ENCODE measurements around the gene NAA35.
"Not testable (repeated sequence)": the region's sequence is repeated elsewhere in the genome, so short reads cannot be mapped to it uniquely, and the experiment has no call there.

The NAA35 gene

DNA sequence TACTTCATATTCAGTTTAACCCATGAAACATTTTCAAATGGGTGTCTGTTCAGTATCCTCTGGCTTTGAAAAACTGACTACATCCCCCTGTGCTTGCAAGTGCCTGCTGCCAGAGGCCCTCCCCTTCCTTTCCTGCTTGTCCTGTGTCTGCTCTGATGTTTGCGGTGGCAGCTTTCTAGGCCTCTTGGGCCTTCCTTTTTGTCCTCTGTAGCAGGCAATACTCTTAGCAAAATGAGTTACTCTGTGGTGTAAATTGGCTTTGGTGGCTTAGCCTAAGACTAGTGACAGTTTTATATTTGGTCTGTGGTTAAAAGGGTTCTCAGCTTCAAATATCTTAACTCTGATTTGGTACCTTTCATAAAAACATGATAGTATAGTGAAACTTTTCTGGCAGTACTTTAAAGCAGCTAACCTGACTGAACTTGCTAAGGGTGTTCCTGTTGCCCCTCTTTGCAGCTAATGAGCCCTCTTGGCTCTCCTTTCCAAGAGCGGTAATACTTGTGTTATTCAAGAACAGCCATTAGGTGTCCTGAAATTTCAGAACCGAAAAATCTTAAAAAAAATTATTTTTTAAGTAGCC, 81.8 kb downstream of the NAA35 start:
- DNase-seq = no peak
- intact Hi-C loops (cut with DNase I) = no loop called here

DNA sequence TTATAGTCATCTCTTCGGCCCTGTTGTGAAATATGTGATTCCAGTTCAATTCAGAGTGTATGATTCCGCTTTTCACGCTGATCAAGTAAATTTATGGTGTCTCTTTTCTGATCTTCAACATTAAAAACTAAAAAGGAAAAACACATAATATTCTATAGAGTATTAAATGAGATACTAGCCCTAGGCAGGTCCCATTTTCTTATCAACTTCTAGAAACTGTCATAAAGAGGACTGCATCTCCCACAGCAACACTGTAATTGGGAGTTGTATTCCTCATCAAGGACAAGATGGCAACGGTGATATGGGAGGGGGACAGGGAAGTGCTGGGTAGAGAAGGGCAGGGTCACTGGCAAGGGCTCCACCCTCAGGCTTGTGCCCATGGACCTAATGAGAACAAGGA, 86.8 kb downstream of the NAA35 start:
- intact Hi-C loops (cut with DNase I) = no loop called here
- no peak for DNase-seq

DNA sequence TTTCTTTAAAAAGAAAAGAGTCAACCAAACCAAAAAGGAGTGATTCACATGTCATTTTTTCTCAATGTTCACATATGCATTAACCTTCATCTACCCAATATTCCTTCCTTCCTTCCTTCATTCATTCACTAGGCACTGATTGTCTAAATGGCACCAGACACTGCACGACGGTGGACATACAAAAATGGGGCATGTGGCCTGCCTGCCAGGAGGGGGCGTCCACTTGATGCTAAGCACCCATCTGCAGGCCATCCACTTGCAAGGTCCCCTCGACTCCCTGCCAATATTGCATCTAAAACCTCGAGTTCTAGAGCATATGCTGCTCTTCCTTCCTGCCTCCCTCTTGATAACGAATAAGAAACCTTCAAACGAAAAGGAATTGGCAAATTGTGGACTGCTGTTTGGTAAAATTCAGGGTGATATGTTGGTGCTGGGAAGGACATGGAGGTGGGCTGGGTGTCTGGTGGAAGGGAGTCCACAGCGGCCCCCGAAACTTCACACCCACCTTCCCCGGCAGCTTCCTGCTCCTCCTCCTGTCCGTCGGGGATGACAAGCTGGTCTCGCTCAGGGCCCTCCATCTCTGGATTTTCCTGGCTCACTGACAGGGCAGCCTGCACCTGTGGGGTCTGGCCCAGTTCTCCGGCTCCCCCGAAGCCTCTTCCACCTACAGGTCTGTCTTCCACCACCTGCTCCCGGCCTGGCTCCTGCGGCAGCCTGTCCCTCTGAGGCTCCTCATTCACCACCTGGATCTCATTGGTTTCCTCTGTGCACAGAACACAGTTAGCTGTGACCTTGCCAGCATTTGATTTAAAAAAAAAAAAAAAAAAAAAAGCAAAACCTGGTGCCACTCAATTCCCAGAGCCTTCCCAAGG, 94.2 kb downstream of the NAA35 start:
- intact Hi-C loops (cut with DNase I) = no loop called here
- DNase-seq = peak in 4 of 10 donors; percentile 36 to 87 (median 58)

DNA sequence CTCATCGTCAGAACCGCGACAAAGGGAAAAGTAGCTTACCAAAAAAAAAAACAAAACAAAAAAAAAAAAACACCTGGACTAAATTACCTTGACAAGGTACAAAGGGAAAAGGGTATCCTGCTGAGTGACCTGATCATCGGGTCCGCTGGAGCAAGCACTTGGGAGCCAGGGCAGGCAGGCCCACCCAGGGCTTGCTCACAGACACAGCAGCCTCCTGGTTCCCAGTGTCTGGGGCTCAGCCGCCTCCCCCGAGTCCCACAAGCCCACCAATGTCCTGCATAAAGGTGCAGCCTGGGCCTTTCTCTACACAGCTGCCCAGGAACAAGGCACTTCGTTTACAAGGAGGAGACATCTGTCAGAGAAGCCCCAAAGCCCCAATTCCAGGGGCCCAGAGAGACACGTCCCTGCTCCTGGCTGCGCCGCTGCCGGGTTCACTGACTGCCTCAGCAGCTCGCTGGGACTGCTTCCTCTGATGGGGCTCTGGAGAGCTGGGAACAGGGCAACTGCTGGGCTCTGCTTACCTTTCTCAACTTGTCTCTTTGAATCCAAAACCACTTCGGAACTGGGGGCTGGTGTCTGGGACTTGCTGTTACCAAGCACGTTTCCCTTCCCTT, 95.0 kb downstream of the NAA35 start:
- peak in 1 of 10 donors; percentile 73 for DNase-seq
- intact Hi-C loops (cut with DNase I) = no loop called here

DNA sequence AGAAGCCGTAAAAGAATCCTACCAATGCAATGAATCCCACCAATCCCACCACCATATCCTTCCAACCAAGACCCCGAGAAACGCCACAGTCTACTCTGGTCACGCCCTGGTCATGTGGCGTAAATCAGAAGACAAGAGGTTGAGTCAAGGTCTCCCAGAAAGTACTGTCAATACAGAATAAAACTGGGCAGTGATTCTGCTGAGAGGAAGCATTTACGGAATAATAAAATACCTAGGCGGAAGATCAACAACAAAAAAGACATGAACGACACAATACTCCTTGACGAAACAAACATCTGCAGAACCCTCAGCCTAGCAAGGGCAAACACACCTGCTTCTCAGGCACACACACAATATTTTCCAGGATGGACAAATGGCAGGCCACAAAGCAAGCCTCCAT, 95.6 kb downstream of the NAA35 start:
- intact Hi-C loops (cut with DNase I) = no loop called here
- no peak for DNase-seq

DNA sequence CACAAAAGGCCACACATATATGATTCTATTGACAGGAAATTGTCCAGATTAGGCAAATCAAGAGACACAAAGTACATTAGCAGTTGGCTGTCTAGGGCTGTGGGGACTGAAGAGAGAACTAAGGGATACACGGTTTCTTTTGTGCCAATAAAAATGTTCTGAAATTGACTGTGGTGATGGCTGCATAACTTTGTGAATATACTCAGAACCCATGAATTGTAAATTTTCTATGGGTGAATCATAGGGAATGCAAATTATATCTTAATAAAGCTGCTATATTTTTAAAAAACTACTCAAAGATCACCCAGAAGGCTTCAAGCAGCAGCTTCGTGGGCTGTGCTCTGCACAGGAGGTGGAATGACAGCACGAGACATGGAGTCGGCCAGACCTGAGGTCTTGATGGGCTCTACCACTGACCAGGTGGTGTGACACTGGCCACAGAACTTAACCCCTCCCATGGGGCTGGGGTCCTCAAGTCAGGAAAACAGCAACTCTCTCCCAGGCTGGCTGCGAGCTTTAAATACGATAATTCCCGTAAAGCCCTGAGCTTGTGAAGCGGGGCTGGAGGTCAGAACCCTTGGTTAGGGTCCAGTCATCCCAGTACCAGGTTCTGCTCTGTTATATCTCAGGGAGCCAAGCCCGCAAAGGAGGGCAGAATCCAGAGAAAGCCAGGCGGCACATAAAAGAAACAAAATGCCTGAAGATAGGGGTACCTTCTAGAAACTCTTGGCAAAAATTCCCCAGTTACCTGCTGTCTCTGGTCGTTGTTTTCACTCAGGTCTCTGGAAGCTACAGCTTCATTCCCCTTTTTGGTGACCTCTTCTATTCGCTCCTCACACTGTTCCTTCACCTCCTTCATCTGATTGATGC, 99.3 kb downstream of the NAA35 start:
- no peak for DNase-seq
- intact Hi-C loops (cut with DNase I) = no loop called here

DNA sequence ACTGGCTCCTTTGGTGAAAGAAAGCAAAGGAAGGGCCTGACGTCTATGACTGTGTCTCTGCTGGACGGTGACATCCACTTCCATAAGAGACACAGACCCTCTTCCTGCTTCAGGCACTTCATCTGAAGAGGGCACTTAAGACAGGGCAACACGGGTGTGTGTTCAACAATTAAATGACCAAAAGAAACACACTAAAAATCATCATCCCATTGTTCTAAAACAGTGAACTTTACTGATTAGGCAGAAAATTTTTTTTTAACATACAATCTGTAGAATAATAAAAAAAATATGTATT, 99.9 kb downstream of the NAA35 start:
- no peak for DNase-seq
- intact Hi-C loops (cut with DNase I) = no loop called here

DNA sequence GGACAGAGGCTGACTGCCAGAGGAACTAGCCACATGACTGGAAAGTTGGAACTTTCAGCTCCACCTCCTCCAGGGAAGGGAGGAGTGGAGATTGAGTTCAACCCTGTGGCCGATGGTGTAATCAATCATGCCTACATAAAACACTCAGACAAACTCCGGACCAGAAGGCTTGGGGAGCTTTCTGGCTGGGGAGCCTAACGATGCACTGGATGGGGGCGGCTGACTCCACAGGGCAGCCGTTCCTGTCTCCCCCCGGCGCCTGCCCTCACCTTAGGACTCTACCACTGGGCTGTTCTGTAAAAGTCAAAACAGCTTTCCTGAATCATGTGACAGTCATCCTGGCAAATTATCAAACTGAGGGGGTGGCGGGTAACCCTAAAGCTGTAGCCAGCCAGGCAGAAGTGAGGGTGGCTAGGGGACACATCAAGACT, 100.4 kb downstream of the NAA35 start:
- DNase-seq = no peak

DNA sequence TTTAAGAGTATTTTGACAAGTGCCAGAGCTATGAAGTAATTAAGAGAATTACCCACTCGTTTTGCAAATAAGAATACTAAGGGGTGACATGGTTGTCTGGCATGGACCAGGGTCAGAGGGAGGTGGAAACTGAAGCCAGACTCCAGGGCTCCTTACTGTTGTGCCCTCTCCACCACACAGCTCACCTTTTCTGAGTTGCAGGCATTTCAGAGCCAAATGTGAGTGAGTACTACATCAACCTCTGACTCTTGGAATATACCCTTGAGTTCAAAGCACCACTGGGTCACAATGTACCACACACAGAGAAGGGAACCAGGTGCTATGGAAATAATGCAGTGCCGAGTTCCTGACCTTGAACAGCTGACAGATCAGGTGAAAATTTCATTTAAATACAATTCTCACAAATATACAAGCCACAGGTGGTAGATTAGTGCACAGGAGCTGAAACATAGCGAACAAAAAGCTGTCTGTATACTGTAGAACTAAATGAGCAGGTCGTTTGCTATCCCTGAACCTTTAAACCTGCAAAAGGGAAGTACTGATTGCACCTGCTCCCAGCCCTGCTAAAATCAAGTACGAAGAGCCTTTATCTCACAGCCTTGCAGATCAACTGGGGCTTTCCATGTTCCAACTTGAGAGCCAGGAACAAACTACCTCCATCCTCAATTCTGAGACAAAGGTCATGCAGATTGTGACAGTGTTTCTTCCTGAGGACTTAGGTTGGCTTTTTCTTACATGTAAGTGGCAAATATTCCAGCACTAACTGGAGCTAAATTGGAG, 101.4 kb downstream of the NAA35 start:
- intact Hi-C loops (cut with DNase I) = no loop called here
- no peak for DNase-seq

More for the DNA sequence above, 100.4 kb downstream of the NAA35 start:
- intact Hi-C loops (cut with DNase I) = no loop called here

DNA sequence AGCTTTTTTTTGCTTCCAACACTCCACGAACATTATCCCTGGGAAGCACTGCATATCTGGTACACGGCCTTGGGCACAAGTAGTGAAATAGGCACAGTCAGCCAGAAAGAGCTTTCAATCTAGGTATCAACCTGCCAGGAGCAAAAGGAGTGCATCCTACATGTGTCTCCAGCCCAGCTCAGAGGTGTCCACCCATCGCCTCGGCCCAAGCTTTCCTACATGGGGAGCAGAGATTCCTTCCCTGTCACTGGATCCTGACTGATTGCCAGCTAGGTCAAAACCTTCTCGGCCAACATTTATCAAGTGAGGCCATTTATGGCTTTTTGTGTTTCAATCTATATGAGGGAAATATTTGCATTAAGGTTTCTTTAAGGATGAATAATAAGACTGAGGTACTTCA, 102.6 kb downstream of the NAA35 start:
- no peak for DNase-seq
- intact Hi-C loops (cut with DNase I) = no loop called here

DNA sequence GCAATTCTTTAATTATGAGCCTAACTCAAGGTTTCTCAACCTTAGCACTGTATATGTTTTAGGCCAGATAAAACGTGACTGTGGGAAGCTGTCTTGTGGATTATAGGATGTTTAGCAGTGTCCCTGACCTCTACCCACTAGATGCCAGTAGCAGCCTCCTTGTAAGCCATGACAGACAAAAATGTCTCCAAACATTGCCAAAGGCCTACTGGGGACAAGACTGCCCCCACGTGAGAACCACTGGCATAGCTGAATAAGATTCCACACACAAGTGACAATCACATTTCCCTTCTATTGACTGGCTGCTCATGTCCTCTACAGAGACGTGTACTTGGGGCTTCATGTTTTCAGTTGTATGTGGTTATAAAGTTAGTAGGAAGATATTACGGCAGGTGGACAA, 103.1 kb downstream of the NAA35 start:
- DNase-seq = no peak
- intact Hi-C loops (cut with DNase I) = no loop called here

DNA sequence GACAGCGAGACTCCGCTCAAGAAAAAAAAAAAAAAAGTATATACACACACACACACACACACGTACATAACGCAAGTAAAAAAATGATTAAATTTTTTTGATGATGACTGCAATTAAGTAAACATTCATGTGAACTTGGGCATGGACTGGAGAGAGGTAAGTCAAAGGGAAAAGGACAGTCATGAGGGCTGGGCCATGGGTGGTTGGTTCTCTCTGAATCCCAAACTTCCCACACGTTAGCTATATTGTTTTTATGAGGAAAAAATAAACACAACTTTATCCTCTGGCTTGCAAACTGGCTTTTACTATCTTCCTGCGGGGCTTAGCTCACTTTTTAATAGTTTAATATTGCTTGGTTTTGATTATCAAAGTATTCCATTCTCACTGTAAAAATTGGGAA, 104.7 kb downstream of the NAA35 start:
- DNase-seq = no peak
- intact Hi-C loops (cut with DNase I) = no loop called here

DNA sequence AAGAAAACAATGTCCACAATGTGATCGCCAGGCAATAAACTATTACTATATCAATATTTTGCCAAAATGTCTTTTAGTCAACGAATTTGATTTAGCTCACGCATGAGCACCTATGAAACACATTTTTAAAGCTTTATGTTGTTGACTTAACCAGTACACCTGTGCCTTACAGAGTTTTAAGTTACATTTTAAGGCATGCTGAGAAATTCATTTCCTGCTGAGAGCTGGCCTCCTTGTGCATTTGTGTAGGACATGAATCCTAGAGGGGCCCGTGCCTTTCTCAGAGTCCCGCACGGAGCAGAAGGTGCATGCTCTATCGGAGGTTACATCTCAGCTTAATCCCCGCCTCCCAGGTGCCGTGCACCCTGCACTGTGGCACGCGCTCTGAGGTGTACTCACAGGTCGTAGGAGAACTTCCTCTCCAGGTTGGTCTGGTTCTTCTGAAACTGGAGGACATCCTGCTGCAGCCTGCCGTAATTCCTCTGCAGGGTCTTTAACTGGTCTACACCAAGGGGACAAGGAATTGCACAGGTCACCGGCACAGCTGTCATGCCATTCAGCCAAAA, 105.2 kb downstream of the NAA35 start:
- intact Hi-C loops (cut with DNase I) = no loop called here
- no peak for DNase-seq

DNA sequence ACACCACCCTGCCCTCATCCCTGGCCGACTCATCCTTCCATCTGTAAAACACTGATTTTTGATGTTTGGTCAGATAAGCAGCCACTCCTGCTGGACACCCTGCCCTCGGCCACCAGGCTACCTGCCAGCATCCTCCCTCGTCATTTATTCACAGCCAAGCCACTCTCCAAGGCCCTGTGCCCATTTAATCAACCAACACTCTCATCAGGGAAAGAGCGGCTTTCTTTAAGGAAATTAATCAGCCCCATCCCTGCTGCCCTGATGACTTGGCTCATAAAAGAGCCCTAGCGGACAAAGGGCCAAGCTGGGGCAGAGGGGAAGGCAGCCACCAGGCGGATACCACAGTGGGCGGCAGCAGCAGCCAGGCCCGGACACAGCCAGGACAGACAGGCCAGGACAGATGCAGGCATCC, 106.0 kb downstream of the NAA35 start:
- intact Hi-C loops (cut with DNase I) = no loop called here

DNA sequence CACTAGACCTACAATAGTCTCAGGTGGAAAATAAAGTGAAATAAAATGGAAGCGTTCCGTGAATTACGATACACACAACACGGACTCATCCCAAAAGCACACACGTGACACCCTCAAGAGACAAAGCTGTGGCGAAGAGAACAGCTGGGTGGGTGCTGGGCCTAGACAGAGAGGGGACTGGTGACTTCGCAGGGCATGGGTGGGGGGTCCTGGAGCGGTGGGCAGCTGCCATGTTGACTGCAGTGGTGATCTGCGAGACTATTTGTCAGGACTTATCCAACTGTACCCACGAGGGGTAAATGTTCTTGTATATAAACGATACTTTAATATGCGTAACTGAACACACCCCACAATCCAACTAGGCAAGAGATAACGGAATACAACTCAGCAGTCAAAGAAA, 106.4 kb downstream of the NAA35 start:
- intact Hi-C loops (cut with DNase I) = no loop called here
- no peak for DNase-seq

More for the DNA sequence above, 106.0 kb downstream of the NAA35 start:
- DNase-seq = no peak

DNA sequence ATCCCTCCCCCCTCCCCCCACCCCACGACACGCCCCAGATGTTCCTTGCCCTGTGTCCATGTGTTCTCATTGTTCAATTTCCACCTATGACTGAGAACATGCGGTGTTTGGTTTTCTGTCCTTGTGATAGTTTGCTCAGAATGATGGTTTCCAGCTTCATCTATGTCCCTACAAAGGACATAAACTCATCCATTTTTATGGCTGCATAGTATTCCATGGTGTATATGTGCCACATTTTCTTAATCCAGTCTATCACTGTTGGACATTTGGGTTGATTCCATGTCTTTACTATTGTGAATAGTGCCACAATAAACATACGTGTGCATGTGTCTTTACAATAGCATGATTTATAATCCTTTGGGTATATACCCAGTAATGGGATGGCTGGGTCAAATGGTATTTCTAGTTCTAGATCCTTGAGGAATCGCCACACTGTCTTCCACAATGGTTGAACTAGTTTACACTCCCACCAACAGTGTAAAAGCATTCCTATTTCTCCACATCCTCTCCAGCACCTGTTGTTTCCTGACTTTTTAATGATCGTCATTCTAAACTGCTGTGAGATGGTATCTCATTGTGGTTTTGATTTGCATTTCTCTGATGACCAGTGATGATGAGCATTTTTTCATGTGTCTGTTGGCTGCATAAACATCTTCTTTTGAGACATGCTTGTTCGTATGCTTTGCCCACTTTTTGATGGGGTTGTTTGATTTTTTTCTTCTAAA, 107.2 kb downstream of the NAA35 start:
- DNase-seq; intact Hi-C loops (cut with DNase I): not testable (repeated sequence)

DNA sequence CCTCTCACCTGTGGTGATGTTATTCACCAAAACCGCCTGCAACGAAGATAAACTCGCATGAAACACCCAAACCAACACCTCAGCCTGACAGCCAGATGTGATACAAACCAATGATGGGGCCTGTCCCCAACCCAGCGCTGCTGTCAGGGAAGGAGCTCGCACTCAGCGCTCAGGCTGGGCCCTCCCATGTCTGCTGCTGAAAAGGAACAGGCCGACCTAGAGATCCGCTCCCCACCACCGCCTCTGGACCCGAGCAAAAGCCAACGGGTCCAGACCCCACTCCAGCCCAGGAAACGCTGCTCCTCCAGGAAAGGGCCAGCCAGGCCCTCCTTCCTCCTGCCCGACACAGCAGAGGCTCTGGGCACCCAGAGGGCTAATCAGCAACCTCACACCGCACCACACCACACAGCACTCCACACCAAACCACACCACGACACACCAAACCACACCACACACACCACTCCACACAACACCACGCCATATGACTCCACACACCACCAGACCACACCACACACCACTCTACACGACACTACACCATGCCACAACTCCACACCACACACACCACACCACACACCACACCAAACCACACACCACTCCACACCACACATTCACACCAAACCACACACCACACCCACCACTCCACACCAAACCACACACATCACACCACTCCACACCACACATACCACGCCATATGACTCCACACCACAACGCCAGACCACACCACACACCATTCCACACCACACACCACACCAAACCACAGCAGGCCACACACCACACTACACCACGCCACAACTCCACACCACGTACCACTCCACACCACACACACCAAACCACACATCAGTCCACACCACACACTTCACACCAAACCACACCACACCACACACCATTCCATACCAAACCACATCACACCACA, 111.9 kb downstream of the NAA35 start:
- DNase-seq = no peak
- intact Hi-C loops (cut with DNase I) = no loop called here

DNA sequence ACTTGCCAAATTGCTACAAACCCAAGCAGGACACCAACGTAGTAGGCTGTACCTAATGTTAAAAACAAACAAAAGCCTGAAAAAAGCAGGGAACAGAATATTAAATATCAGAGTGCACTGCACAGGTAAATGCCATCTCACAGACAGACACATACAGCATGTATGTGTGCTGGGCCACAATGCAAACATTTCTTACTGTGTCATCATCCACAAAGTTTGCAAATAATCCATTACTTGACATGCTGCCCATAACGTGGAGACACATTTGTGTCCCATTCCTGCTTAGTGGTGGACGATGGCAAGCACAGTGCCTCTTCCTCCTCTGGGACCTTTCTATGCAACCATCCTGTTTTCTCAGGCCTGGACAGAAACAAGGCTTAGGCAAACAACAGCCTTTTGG, 113.7 kb downstream of the NAA35 start:
- intact Hi-C loops (cut with DNase I) = no loop called here
- no peak for DNase-seq

Data from posterior cingulate gyrus (tissue), 11 donors.